Neuron (in vitro differentiated cells): ENCODE data around the gene CPPED1.

Experiments used
- H2AFZ ChIP-seq: one replicate; pipeline ENCODE4 v1.6.1; 2013; ENCODE audit warnings: low read depth, mild to moderate bottlenecking, inconsistent platforms, low read length, moderate library complexity
- H3K27me3 ChIP-seq: one replicate; pipeline ENCODE4 v1.6.1; 2013; ENCODE audit warnings: low read length; ENCODE audit not compliant: insufficient read depth
- H3K36me3 ChIP-seq: one replicate; pipeline ENCODE4 v1.6.1; 2013; ENCODE audit warnings: low read length; ENCODE audit not compliant: insufficient read depth
- H3K4me1 ChIP-seq: one replicate; pipeline ENCODE4 v1.6.1; 2013; ENCODE audit warnings: low read length; ENCODE audit not compliant: insufficient read depth
- H3K4me3 ChIP-seq: 2 replicates; pipeline ENCODE4 v1.5.1; 2013; ENCODE audit warnings: mild to moderate bottlenecking, low read length, moderate library complexity
- H3K9me3 ChIP-seq: one replicate; pipeline ENCODE4 v1.6.1; 2013; ENCODE audit warnings: low read length

The CPPED1 gene

DNA sequence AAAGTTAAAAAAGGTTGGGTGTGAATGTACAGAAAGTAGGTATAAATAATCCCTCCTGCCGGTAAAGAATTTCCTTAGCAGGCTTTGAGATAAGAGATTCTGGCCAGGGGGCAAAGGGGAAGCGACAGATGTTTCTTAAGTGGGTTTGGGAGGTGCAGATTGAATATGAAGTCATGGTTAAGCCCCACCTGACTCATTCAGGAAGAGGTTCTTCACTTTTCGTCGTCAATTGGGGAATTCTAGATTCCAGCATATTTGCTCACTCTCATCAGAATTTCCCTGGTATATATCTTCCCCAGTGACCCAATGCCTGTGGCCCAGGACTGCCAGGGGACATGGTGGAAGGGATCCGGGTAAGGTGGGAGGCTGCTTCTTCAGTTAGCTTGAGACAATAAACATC, 127.8 kb downstream of the CPPED1 start:
- Histone ChIP-seq H3K27me3 (no peaks in the 10 kb centered on the region), H3K4me1 (no peaks in the 10 kb centered on the region), H2AFZ (no peak overlapping the region), H3K9me3 (no peaks in the 10 kb centered on the region), H3K36me3 (no peaks in the 10 kb centered on the region), H3K4me3 (no peak overlapping the region)

DNA sequence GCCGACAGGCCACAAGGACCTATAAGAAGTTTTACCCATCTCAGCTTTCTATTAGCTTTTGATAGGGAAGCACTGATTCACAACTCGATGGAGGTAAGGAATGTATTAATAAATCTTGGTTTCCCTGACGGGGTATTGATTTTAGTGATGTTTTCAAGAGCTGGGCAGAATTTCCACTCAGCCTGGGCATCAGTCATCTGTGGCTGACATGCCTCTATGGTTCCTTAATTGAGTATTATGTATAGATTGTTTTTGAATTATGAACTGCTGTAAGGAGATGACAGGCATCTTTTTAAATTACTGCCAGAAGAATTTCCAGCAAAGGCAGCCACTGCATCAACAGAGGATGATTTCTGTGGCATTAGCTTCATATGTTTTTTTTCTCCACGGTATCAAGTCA, 128.6 kb downstream of the CPPED1 start:
- Histone ChIP-seq H3K36me3 (no peaks in the 10 kb centered on the region), H3K4me1 (no peaks in the 10 kb centered on the region), H2AFZ (no peak overlapping the region), H3K4me3 (no peak overlapping the region), H3K9me3 (no peaks in the 10 kb centered on the region), H3K27me3 (peaks cover 2% of the 10 kb centered on the region)

DNA sequence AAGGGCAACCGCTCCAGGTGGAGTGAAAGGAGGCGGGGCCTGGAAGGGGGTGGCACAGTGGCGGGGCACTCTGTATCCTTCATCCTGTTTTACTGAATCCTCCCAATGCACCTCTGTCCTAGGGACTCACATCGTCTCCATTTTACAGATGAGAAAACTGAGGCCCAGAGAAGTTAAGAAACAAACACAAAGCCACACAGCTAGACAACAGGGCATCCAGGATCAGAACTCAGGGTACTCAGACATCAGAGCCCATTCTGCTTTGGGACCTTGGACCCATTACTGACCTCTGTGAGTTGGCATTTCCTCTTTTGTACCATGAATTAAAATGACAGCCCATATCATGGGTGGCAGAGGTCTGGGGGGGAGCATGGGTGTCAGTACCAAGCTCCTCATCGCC, 129.2 kb downstream of the CPPED1 start:
- H3K27me3 ChIP-seq = peaks cover 2% of the 10 kb centered on the region
- no peaks in the 10 kb centered on the region for H3K9me3 ChIP-seq
- no peaks in the 10 kb centered on the region for H3K36me3 ChIP-seq
- no peak overlapping the region for H3K4me3 ChIP-seq
- H2AFZ ChIP-seq = no peak overlapping the region
- no peaks in the 10 kb centered on the region for H3K4me1 ChIP-seq

DNA sequence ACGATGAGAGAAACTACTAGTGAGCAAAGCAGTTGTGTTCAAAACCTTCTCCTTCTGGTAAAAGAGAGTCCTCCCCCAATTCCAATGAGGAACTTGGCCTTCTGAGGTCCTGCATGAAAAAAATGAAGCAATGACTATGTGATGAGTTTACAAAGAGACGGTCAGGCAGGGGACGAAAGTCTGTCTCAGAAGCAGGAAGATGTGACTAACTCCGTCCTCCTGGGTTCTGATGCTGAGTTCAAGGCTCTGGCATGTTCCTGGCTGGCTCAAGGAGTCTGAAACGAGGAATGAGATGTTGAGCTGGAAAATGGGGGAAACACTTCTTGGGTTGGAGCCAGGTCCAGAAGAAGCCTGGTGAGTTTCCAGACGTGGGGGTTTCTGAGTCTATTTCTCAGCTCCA, 129.6 kb downstream of the CPPED1 start:
- Histone ChIP-seq H3K4me3 (no peak overlapping the region), H3K36me3 (no peaks in the 10 kb centered on the region)

DNA sequence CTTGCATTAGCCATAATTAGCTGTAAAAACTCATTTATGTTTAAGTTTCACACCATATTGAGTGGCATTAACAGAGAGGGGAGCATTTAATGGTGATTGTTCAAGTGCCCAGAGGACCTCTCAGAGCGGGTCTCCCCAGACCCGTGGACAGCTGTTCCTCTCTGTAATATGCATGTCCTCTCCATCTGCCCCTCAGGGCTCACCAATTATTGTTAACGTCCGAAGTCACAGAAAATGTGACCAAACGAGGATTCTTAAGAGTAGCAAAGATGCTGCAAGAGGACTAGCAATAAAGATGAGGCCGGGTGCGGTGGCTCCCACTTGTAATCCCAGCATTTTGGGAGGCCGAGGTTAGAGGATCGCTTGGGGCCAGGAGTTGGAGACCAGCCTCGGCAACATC, 130.2 kb downstream of the CPPED1 start:
- no peaks in the 10 kb centered on the region for H3K9me3 ChIP-seq
- no peak overlapping the region for H3K4me3 ChIP-seq
- H3K36me3 ChIP-seq = no peaks in the 10 kb centered on the region
- no peak overlapping the region for H2AFZ ChIP-seq
- no peaks in the 10 kb centered on the region for H3K4me1 ChIP-seq
- H3K27me3 ChIP-seq = peaks cover 2% of the 10 kb centered on the region

More for the DNA sequence above, 129.6 kb downstream of the CPPED1 start:
- Histone ChIP-seq H3K9me3 (no peaks in the 10 kb centered on the region), H3K4me1 (no peaks in the 10 kb centered on the region), H3K27me3 (peaks cover 2% of the 10 kb centered on the region), H2AFZ (no peak overlapping the region)

DNA sequence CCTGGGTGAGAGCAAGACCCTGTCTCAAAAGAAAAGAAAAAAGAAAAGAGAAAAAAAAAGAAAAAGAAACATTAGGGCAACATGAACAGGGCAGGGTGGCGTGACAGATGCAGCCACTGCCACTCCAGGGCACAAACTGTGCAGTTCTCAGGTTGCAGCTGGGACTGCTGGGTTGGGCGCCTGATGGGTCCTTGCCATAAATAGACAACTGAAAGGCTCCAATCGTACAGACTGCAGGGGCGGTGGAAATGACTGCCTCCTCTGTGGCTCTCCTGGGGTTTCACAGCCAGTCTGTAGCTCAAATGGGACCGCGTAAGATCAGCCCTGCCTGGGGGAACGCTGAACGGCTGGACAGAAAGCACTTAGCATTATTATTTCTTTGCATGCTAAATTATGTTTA, 130.7 kb downstream of the CPPED1 start:
- no peak overlapping the region for H2AFZ ChIP-seq
- H3K4me3 ChIP-seq = no peak overlapping the region
- no peaks in the 10 kb centered on the region for H3K36me3 ChIP-seq
- H3K27me3 ChIP-seq = peaks cover 2% of the 10 kb centered on the region
- H3K4me1 ChIP-seq = no peaks in the 10 kb centered on the region
- no peaks in the 10 kb centered on the region for H3K9me3 ChIP-seq

DNA sequence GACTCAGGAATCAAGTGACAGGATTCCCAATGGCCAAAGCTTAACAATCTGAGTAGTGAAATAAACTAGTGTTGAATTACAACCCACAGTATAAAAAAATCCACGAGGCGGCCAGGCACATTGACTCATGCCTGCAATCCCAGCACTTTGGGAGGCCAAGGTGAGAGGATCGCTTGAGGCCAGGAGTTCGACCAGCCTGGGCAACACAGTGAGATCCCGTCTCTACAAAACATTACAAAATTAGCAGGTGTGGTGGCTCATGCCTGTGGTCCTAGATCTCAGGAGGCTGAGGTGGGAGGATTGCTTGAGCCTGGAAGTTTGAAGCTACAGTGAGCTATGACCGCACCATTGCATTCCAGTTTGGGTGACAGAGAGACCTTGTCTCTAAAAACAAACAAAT, 133.8 kb downstream of the CPPED1 start:
- Histone ChIP-seq H2AFZ (no peak overlapping the region), H3K4me3 (no peak overlapping the region), H3K4me1 (no peaks in the 10 kb centered on the region), H3K36me3 (no peaks in the 10 kb centered on the region), H3K27me3 (peaks cover 2% of the 10 kb centered on the region), H3K9me3 (no peaks in the 10 kb centered on the region)

DNA sequence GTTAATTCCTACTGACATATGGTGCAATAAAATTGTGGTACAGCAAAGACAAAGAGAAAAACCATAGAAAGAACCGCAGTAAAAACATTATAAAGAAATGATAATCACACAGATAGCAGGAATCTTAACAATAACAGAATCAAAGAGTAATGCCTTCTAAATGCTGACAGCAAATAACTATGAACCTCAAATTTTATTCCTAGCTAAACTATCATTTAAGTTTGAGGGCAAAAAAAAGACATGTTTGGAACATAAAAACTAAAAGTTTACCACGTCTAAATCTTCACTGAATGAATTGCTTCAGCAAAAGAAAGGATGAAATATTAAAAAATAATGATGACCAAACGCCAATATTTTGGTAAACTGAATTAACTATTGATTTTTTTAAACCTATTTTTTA, 135.8 kb downstream of the CPPED1 start:
- no peak overlapping the region for H3K4me3 ChIP-seq
- H3K27me3 ChIP-seq = peaks cover 2% of the 10 kb centered on the region
- H3K9me3 ChIP-seq = no peaks in the 10 kb centered on the region
- no peak overlapping the region for H2AFZ ChIP-seq
- H3K4me1 ChIP-seq = no peaks in the 10 kb centered on the region
- H3K36me3 ChIP-seq = no peaks in the 10 kb centered on the region

DNA sequence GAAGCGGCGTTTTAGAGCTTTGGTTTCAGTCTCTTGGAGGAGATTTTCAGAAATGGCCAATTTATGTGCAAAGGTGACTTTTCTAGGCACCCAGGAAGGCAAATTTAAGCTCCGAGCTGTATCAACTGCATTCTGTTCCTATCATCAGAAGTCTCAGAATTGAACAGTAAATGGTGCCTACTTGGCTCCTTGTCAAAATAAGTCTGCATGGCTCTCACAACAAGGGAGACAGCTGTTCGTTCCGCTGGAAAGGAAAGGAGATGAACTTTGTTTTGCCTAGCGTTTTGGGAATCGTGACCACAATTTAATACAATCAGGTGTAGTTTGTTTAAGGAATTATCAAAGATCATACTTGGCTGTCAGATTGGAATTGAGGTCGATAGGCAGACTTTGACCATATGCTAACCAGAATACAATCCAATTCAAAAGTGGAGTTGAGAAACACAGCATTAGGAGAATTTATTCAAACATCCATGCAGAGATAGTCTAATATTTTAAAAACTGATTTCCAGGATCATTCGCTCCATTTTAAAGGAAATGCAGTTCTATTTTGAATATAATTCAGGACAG, 139.4 kb downstream of the CPPED1 start:
- H3K9me3 ChIP-seq = no peaks in the 10 kb centered on the region
- H3K4me1 ChIP-seq = no peaks in the 10 kb centered on the region
- H3K36me3 ChIP-seq = no peaks in the 10 kb centered on the region
- H3K4me3 ChIP-seq = no peak overlapping the region
- no peak overlapping the region for H2AFZ ChIP-seq
- no peaks in the 10 kb centered on the region for H3K27me3 ChIP-seq

DNA sequence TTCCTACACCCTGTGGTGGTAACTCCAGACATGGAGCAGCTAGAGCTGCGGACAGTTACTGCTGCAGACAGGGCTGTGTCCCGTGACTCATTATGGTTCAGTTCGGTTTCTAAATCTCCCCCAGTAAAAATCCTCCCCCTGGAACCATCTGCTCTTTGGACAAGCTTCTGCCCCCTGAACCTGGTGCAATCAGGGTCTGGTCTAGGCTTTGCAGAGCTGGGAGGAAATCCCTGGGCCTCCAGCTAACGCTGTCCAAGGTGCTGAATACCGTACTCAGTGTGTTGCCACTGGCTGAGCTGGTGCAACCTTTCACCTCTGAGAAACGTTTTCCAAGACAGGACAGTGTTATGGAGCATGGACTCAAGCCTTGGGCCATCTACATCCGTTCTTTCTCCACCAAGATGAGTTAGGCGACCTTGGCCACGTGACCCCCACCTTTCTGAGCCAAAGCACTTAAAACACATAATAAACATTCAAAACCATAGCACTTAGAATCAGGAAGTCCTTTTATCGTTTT, 142.0 kb downstream of the CPPED1 start:
- Histone ChIP-seq H3K4me3 (no peak overlapping the region), H3K36me3 (no peaks in the 10 kb centered on the region), H3K27me3 (no peaks in the 10 kb centered on the region), H3K4me1 (no peaks in the 10 kb centered on the region), H3K9me3 (no peaks in the 10 kb centered on the region), H2AFZ (no peak overlapping the region)

DNA sequence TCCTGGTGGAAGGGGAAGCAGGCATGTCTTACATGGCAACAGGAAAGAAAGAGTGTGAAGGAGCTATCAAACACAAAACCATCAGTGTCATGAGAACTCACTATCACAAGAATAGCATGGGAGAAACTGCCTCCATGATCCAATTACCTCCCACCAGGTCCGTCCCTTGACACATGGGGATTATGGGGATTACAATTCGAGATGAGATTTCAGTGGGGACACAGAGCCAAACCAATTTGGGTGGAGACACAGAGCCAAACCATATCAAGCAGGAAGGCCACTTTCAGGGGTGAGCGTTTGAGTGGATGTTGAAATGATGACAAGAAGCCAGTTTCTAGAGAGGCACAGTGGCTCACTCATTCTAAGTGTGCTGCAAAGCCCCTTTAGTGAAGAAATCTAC, 143.8 kb downstream of the CPPED1 start:
- H3K27me3 ChIP-seq = no peaks in the 10 kb centered on the region
- no peak overlapping the region for H2AFZ ChIP-seq
- no peaks in the 10 kb centered on the region for H3K9me3 ChIP-seq
- H3K36me3 ChIP-seq = no peaks in the 10 kb centered on the region
- H3K4me3 ChIP-seq = no peak overlapping the region
- no peaks in the 10 kb centered on the region for H3K4me1 ChIP-seq

DNA sequence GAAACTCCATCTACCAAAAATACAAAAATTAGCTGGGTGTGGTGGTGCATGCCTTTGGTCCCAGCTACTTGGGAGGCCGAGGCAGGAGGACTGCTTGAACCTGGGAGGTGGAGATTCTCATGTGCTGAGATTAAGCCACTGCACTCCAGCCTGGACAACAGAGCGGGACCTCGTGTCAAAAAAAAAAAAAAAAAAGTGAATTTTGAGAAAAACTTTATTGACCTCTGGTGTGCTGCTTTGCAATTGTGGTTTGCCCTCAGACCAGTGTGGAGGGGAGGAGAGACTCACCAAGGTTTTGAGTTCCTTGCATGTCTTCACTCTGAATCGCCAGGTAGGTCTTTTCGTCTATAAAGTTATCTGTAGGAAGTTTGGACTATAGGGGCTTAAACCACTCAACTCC, 145.2 kb downstream of the CPPED1 start:
- H3K9me3 ChIP-seq = no peaks in the 10 kb centered on the region
- no peaks in the 10 kb centered on the region for H3K36me3 ChIP-seq
- H3K27me3 ChIP-seq = no peaks in the 10 kb centered on the region
- no peak overlapping the region for H2AFZ ChIP-seq
- H3K4me1 ChIP-seq = no peaks in the 10 kb centered on the region
- no peak overlapping the region for H3K4me3 ChIP-seq

DNA sequence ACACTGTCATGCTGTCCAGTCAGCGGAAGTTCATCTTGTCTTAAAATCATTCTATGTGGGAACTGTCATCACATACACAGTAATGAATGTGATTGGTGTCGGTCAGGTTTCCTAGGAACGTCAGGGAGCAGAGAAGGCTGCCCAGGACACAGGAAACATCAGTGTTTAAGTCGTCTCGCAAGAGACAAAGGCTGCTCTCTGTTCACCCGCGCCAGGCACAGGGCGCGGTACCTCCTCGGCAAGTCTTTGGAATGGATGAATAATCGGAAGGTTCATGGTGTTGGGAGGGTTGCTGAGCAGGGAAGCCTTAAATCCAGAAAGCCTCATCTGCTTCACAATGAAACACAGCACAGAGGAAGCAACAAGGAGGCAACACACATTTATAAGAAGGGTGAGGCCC, 148.2 kb downstream of the CPPED1 start:
- Histone ChIP-seq H3K27me3 (peaks cover 5% of the 10 kb centered on the region), H3K36me3 (no peaks in the 10 kb centered on the region), H3K4me1 (no peaks in the 10 kb centered on the region), H3K4me3 (no peak overlapping the region), H2AFZ (no peak overlapping the region), H3K9me3 (no peaks in the 10 kb centered on the region)

DNA sequence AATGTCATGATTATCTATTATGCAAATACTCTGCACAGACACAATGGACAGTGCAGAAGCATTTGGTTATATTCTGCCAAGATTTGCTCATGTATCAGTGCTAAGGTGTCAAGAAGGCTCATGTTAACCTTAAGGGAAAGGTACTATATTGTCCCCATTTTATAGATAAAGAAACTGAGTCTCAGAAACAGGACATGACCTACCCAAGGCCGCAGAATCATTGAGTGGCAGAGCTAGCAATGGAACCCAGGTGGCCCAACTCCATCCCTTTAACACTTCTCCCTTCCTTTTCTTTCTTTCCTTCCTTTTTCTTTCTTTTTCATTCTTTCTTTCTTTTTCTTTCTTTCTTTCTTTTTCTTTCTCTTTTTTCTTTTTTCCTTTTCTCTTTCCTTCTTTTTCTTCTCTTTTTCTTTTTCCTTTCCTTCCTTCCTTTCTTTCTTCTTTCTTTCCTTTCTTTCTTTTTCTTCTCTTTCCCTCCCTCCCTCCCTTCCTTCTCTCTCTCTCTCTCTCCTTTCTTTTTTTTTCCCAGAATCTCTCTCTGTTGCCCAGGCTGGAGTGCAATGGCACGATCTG, 149.8 kb downstream of the CPPED1 start:
- Histone ChIP-seq H3K36me3 (no peaks in the 10 kb centered on the region), H3K27me3 (peaks cover 5% of the 10 kb centered on the region), H3K4me3 (no peak overlapping the region), H2AFZ (no peak overlapping the region), H3K4me1 (no peaks in the 10 kb centered on the region), H3K9me3 (no peaks in the 10 kb centered on the region)
